ENCODE measurements around the gene NTF3.

The NTF3 gene

DNA sequence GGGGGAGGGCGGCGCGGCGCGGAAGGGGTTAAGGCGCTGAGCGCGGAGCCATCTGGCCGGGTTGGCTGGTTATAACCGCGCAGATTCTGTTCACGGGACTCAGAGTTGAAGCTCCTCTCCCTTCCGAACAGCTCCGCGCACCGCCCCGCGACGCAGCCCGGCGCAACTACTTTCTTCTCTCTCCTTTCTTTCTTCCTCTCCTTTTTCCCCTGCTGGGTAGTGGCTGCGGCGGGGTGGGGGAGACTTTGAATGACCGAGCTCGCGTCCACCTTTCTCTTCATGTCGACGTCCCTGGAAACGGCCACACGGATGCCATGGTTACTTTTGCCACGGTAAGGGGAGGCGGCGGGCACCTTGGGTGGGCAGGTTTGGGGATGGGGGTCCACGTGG, at the start of gene NTF3:
TSS of gene NTF3 (plus strand) at position 98 of the 390 bp plus-strand sequence. CDS start at position 315, 217 bp downstream.
- DNase-seq (ENCODE audit: insufficient read length, low spot score), result no peak
- FAIRE-seq, result no peak
- no peak for TF ChIP-seq POLR2A (IDR thresholded peaks at IDR 0.05; ENCODE audit: low read depth, low read length)

DNA sequence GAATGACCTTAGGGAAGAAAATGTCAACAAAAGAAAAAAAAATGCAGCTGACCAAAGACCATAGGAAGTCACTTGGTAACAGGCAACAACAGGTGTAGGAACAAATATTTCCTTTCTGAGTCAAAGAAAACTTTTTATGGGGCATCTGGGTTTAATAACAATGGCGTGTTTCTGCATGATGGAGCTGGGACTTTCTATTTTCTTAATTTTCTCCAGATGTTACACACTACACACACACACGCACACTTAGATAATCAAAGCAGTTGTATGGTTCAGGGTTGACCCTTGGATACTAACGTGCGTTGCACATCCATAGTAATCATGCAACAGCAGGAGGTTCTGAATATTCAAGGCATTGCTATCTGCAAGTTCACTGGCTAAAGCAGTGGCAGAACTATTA, 47.9 kb upstream of the NTF3 start:
- FAIRE-seq, result no peak
- no peak for TF ChIP-seq POLR2A (IDR thresholded peaks at IDR 0.05; ENCODE audit: low read depth, low read length)
- no peak for DNase-seq (ENCODE audit: insufficient read length, low spot score)

DNA sequence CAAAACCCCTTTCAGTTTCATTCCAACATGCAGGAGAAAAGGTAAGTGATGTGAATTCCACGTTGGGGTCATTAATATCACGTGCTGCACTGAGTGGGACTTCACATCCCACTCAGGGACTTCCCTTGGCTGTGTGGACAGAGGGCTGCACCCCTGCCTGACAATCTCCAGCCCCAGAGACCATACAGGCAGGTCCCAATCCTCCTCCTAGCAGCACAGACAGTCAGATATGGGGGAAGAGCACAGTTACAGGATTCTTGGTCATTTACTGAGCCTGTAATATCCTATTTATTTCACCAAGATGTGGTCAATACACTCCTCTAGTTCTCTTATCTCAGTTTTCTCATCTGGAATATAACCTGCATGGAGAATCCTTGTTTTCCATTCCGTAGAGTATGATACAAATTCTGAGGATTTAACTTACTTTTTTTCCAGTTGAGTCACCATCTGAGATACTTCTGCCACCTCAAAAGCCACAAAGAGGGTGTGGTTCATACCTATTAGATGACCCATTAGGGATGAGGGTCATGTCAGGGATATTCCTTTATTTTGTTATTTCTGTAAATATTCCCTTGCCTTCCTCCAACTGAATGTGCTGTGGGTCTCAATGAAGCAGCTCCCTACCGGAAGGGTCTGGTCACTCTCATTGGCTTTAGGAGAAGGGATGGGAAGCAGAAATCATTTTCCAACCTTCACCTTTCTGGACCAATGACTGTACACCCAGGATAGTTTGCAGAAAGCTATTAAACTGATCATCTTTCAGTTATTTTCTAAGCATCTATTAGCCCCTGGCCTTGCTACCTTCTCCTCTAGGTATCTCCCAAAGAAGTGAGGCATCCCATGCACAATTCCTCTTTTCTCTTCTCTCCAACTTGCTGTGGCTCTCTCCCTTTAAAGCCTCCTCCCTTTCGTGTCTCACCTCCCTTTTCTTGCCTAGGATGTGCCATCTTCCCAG, 43.0 kb upstream of the NTF3 start:
- no peak for TF ChIP-seq POLR2A (IDR thresholded peaks at IDR 0.05; ENCODE audit: low read depth, low read length)
- peak; percentile 38 for DNase-seq (ENCODE audit: insufficient read length, low spot score)
- FAIRE-seq, result no peak

DNA sequence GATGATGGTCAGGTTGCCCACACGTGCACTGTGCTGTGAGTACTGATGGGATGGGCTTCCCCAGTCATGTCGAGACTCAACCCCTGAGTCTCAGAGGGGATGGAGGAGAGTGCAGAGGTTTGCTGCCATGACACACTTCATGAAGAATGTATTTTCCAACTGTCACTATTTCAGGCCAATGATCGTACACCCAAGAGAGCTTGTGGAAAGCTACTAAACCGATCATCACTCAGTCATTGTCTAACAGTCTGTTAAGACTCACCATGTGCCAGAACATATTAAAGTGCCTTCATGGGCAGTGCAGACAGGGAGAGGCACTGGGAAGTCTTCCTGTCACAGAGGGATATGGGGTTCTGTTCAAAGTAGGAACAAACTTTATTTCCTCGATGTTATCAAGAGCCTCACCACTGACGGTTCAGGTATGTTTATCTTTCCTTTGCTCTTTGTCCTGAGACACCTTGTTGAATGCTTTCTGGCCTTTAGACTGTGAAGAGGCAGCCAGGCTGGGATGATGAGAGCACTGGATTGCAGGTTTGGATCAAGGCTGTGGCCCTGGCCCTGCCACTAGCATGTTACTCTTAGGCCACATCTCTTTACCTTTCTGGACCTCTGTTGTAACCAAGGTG, 41.6 kb upstream of the NTF3 start:
- FAIRE-seq, result no peak

DNA sequence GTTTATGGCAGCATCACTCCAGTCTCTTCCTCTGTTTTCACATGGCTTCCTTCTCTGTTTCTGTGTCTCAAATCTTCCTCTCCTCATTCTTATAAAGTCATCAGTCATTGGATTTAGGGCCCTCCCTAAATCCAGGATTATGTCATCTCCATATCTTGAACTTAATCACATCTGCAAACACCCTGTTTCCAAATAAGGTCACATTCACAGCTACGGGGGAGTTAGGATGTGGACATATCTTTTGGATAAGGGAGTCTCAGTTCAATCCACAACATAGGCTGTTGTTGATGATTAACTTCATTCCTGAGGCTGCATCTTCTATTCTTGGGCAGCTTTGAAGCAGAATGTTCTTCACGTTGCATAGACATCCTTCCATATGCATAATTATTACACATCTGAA, 40.3 kb upstream of the NTF3 start:
- no peak for DNase-seq (ENCODE audit: insufficient read length, low spot score)
- no peak for TF ChIP-seq POLR2A (IDR thresholded peaks at IDR 0.05; ENCODE audit: low read depth, low read length)
- no peak for FAIRE-seq

More for the DNA sequence above, 41.6 kb upstream of the NTF3 start:
- TF ChIP-seq POLR2A (IDR thresholded peaks at IDR 0.05; ENCODE audit: low read depth, low read length), result no peak
- DNase-seq (ENCODE audit: insufficient read length, low spot score), result no peak

DNA sequence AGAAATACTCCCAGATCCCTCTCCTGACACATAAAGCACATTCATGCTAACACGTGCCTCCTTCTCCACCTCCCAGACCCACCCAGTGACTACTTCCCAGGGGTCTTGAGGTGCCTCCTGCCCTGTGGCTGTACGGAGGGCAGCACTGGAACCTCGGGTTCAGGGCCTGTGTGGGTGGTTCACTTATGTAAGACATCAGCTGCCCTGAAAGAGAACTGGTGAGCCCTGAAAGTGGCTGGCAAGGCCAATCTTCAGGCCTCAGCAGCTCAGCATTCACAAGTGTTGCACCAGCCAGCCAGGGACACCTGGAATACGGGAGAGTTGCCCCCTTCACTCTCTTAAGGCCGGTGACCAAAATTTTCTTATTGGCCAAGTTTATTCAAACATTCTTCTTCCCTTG, 38.9 kb upstream of the NTF3 start:
- FAIRE-seq (no peak), DNase-seq (ENCODE audit: insufficient read length, low spot score) (no peak)
- no peak for TF ChIP-seq POLR2A (IDR thresholded peaks at IDR 0.05; ENCODE audit: low read depth, low read length)

DNA sequence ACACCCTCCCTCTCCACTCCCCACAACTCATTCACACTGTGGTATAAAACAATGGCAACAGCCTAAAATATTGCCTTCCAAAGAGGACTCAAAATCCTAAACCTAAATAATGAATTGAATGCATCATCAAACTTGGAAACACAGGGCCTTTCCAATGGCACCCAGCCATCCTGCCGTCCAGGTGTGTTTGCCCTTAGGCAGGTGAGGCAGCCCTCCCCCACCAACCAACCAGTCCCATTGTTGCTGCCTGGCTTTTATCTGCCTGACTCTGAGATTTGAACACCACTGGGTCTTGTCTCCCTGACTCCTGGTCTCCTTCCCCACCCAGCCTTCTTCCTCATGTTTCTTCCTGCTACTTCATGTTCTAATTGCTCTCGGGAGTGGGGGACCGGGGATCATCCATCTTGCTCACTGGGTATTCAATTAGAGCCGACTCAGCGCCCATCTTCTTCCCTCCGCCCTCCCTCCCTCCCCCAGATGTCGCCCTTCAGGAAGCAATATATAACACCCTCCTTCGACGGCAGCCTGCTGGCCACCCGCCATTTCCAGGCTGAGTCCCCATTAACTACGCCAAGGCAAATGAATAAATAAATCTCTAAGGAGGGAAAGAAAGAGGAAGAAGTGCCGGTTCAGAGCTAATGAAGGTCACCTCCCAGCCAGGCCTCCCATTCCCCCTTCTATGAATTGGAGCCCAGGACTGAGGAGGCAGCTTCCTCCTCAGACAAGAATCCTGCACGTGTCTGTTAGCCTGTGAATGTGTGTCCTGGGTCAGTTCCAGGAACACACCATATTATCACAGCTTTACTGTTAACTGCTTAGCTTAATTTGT, 36.3 kb upstream of the NTF3 start:
- DNase-seq (ENCODE audit: insufficient read length, low spot score), result no peak
- FAIRE-seq, result no peak
- no peak for TF ChIP-seq POLR2A (IDR thresholded peaks at IDR 0.05; ENCODE audit: low read depth, low read length)

DNA sequence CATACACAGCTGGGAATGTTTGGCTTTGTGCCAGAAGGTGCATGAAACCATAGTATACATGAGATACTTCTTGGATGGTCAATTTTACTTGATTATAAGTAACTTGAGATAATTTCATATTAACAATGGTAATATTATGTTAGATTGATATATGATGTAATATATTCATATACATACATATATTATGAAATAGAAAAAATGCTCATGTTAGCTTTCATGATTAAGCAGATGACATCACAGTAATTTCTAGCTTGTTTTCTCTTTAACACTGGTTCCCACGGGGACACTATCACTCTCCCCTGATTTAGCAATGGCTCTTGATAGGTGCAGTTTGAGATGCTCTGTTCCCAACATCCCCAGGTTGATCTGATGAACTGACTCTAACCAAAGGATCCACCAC, 35.4 kb upstream of the NTF3 start:
- FAIRE-seq (no peak), DNase-seq (ENCODE audit: insufficient read length, low spot score) (no peak)
- no peak for TF ChIP-seq POLR2A (IDR thresholded peaks at IDR 0.05; ENCODE audit: low read depth, low read length)

DNA sequence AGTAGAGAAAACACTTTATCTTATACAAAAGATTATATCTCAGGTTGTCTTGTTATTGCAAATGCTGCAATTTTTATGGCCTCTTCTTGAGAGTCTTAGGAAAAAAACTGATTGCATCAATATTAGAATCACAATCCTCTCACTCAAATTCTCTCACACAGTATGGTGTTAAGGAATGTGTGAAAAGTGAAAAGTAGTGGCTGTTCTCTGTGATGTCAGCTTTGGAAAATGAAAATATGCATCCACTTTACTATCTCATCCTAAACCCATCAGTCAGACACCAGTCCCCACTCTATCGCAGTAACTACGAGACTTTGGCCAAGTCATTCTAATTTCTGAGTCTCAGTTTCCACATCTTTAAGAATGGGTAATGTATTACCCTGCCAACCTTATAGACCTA, 32.6 kb upstream of the NTF3 start:
- TF ChIP-seq POLR2A (IDR thresholded peaks at IDR 0.05; ENCODE audit: low read depth, low read length), result no peak
- no peak for DNase-seq (ENCODE audit: insufficient read length, low spot score)
- FAIRE-seq, result no peak

DNA sequence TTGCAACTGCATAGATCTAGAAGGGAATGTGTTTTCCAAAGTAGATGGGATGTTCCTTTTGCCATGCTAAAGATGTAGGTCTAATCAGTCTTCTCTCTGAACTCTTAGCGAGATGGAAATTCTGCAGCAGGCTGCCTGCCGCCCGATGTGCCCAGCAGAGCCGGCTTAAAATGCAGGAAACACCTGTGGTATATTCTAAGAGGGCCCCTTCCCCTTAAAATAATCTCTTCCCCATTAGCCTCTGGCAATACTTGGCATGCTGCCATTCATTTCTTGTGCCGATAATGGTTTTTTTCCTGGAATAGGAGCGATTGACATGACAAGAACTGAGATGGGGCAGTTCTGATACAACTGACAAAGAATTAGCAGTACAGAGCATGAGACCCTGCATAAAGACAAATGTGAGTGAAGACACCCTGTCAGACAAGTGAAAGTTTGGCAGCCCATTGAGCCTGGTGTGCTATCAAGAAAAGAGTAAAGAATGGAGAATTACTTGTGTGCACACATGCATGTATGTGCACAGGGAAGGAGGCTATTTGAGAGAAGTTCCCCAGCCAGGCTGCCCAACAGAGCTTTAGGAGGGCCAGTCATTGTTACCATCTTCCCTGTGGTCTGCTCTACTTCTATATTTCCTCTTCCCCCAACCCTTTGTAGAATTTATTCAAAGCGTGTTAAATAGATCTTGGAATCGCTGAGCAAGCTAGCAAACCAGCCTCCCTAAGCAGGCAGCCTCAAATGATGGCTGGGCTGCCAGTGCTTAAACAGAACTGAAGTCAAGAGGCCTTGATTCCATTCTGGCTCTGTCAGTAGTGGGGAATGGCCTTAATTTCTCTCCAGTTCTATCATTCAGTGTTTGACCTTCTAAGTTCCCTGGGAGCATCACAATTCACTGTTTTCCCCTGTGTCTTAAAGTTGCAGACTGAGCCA, 29.6 kb upstream of the NTF3 start:
- no peak for FAIRE-seq

DNA sequence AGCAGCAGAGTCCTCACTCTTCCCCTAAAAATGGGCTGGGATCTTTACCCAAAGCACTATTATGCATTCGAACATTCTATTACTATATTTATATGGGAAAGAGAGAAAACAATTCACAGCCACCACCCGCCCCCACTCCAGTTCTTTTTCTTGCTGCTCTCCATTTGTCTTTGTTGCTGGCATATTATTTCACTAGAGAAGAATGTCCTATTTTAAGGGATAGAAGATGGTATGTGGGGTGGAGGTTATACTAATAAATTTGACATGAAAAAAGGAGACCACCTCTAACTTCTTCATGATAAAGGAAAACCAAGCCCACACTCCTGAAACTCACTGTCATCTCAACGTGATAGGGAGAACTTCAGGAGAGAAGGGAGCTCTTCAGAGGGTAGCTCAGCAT, 28.5 kb upstream of the NTF3 start:
- FAIRE-seq, result no peak
- no peak for DNase-seq (ENCODE audit: insufficient read length, low spot score)
- TF ChIP-seq POLR2A (IDR thresholded peaks at IDR 0.05; ENCODE audit: low read depth, low read length), result no peak

More for the DNA sequence above, 29.6 kb upstream of the NTF3 start:
- TF ChIP-seq POLR2A (IDR thresholded peaks at IDR 0.05; ENCODE audit: low read depth, low read length), result no peak
- no peak for DNase-seq (ENCODE audit: insufficient read length, low spot score)

DNA sequence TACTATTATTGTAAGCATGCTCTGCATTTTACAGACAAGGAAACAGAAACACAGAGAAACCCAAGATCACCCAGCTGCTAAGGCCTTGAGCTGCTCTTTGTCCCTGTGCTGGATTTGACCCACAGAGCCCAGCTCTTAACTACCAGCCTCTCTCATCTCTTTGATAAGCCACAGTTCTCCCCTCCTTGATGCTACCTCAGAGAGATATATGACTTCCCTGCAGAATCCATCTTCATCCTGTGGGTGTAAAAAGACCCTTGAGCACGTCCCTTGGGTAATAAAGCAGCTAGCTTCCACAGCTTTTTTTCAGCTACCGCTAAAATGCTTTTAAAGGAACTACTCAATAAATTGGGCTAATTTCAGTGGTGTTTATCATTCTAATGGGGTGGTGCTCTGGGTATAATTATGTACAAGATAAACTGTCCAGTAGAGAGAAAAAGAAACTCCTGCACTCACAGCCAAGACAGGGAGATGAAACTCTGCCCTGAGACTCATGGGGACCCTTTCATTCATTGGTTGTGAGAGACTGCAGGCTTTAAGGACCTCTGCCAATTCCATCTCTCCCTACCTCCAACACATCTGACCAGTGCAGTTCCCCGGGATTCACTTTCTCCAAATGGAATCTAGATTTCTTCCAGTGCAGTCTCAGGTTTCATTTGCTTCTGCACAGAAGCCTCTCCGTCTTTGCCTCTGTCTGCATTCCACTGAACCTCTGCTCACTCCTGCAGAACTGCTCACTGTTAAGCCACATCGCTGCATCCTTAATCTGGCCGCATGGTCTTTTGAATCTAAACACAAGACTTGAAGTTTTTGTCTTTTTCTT, 24.7 kb upstream of the NTF3 start:
- DNase-seq (ENCODE audit: insufficient read length, low spot score) (no peak), FAIRE-seq (no peak)
- TF ChIP-seq POLR2A (IDR thresholded peaks at IDR 0.05; ENCODE audit: low read depth, low read length), result no peak

Data from H54 (cell line).